NCI-H187 treated with DMSO at 0.1 percent for 48 hours (cell line): Measurements from ENCODE around the gene AKAP11.
"Not testable (repeated sequence)": the region's sequence is repeated elsewhere in the genome, so short reads cannot be mapped to it uniquely, and the experiment has no call there.

Source experiments
- DNase-seq: peaks from one replicate; lab custom pipeline; 2025; lab: John Stamatoyannopoulos, UW

AKAP11 gene, protein sequence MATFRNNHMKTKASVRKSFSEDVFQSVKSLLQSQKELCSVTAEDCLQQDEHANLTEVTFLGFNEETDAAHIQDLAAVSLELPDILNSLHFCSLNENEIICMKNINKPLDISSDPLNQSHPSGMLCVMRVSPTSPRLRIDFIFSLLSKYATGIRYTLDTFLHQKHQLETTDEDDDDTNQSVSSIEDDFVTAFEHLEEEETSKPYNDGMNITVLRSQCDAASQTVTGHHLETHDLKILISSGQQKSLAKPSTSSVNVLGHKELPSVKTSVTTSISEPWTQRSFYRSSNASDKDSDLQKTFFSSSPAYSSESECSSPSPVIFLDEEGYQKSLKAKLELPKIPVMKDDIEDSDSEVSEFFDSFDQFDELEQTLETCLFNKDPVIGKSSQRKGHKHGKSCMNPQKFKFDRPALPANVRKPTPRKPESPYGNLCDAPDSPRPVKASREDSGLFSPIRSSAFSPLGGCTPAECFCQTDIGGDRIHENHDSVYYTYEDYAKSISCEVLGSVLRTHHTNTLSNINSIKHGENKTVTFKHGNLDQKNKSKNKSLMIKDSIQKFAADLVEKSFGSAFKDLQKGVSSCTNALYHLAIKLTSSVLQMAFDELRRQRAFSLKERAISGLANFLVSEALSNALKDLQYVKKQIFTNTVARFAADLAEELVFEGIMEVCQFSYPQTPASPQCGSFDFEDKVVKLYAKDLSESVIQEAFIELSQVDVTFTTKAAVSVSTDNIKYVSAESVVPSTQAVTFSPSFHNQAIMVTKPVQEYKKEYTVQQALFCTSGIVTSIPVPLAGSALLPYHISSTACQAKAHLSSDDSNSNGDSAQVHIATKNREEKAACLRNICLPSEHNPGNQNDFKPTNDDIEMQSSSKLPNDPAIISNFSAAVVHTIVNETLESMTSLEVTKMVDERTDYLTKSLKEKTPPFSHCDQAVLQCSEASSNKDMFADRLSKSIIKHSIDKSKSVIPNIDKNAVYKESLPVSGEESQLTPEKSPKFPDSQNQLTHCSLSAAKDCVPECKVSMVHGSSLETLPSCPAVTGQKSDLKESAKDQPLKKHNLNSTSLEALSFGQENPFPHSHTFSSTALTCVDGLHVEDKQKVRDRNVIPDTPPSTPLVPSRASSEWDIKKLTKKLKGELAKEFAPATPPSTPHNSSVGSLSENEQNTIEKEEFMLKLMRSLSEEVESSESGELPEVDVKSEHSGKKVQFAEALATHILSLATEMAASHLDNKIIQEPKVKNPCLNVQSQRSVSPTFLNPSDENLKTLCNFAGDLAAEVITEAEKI (N-terminal part only)

DNA sequence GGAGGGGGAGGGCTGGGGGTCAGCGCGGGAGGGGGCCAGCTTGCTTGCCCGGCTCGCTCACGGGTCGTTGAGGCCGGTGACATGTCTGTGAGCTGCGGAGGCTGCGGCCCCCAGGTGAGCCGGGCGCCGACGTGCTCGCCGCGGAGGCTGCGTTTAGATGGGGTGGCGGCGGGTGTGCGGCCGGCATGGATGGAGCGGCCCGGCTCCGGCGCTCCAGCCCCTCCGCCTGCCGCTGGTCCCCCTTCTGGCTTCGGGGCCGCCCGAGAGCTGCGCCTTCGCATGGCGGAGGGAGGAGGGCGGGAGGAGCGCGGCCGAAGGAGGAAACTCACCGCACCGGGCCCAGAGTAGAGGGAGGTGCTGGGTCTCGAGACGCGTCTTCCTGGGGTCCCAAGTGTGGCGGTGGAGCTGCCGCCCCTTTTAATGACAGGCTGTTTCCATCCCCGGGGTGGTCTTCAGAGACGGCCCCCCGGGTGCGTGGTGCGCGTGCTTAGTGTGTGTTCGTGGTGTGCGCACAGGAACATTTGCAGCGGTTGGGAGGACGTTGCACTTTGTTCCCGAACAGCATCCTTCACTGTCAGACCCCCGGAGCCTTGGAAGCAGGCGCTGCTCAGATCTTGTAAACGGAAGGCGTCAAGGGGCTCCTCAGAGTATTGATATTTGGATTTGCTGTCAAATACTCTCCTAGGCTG lies at the start of gene AKAP11:
Gene AKAP11, plus strand, starts transcription at position 38 of the 689 bp plus-strand sequence. CDS start 14,197 bp downstream, outside the sequence.
- no peak for DNase-seq

DNA sequence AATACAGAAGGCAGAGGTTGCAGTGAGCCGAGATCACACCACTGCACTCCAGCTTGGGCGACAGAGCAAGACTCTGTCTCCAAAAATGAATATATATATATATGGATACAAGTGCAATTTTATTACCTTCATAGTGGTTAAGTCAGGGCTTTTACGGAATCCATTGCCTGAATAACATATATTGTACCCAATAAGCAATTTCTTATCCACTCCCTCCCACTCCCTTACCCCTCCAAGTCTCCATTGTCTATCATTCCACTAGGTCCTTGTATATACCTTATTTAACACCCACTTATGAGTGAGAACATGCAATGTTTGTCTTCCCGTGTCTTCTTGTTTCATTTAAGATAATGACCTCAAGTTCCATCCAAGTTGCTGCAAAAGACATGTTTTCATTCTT lies 48.3 kb upstream of the AKAP11 start:
- DNase-seq, result no peak

DNA sequence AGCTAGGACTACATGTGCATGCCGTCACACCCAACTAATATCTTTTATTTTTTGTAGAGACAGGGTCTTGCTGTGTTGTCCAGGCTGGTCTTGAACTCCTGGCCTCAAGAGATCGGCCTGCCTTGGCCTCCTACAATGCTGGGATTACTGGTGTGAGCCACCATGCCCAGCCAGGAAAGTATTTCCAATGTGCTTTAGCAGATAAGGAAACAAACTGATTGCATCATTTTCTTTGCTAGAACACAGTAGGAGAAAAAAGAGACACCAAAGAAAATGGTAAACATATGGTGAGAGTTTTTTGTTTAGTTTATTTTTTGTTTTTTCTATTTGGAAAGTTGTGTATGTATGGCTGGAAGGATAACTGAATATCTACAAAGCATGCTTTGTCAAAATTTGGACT lies 46.9 kb upstream of the AKAP11 start:
- DNase-seq, result no peak

DNA sequence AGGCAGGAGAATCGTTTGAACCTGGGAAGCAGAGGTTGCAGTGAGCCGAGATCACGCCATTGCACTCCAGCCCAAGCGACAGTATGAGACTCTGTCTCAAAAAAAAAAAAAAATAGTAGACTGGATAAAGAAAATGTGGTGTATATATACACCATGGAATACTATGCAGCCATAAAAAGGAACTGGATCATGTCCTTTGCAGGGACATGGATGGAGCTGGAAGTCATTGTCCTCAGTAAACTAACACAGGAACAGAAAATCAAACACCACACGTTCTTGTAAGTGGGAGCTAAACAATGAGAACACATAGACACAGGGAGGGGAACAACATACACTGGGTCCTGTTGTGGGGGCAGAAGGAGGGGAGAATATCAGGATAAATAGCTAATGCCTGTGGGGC lies 45.2 kb upstream of the AKAP11 start:
- not testable (repeated sequence) for DNase-seq

DNA sequence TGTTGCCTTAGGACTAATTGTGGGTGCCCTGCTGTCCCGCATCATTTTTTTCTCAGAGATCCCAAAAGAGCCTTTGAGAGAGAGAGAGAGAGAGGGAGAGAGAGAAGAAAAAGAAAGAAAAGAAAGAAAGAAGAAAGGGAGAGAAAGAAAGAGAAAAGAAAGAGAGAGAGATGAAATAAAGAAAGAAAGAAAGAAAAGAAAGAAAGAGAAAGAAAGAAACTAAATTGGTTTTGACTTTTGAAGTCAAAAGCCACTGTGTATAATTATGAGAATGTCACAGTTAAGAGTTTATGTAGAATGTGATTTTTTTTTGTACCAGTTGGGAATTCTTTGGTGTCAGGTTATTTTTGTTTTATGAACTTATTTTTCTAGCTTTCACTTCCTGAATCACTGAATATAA lies 43.4 kb upstream of the AKAP11 start:
- DNase-seq, result no peak

DNA sequence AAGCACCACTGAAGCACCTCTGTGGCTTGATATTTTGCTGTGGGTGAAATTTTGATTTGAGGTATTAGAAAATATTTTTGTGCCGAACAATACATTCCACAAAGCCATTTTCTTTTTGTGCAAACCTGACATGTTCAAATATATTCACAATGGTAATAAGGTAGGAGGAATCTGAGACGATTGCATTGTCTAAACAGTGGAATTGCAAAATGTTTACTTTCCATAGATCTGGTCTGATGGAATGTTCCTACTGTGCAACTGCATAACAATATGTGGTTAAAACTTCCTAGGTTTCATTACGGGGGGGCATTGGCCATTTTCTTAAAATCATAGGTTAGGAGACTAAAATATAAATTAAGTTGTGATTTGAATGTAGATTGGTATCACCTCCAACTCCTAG lies 42.7 kb upstream of the AKAP11 start:
- DNase-seq, result no peak

DNA sequence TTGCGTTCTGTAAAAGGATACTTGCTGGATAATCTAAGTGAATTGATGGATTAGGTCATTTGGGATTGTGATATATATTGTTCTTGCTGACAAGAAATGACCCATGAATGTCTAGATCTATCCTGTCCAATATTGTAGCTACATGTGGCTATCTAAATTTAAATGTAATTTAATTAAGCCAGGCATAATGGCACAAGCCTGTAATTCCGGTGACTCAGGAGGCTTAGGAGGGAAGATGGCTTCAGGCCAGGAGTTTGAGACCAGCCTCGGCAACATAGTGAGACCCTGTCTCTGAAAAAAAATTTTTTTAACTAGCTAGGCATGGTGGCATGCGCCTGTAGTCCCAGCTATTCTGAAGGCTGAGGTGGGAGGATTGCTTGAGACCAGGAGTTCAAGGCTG lies 39.3 kb upstream of the AKAP11 start:
- DNase-seq, result no peak

DNA sequence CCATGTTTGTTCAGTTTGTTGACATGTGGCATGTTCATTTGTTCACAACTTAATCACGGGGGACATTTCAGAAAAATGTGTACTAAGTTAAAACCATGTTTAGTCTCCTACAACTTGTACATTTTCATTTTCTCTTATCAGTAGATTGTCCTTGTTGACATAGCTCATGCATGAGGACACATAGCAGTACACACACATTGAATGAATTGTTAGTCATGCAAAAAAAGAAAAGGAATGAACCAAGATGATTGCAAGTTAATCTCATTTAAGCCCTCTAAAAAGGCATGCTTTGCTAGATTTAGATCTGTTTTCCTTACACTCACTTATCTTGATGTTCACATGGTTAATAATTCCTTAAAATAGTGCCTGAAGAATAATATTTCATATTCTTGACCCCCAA lies 38.2 kb upstream of the AKAP11 start:
- no peak for DNase-seq

DNA sequence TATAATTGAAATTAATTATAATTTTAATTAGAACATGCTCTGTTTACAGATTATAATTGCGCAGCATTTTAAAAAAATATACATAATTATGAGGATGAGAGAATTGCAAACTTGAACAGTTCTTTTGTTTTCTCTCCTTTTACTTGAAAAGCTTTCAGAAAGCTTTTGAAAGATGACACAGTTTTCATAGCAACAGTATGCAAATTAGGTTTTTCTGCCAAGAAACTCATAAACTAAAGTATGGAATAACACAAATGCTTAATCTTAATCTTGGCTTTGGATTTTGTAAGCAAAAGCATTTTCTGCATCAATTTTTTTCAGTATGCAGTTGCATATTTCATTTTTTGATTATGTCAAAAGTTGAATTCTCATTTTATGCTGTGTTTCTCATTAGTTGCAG lies 32.8 kb upstream of the AKAP11 start:
- DNase-seq, result no peak

DNA sequence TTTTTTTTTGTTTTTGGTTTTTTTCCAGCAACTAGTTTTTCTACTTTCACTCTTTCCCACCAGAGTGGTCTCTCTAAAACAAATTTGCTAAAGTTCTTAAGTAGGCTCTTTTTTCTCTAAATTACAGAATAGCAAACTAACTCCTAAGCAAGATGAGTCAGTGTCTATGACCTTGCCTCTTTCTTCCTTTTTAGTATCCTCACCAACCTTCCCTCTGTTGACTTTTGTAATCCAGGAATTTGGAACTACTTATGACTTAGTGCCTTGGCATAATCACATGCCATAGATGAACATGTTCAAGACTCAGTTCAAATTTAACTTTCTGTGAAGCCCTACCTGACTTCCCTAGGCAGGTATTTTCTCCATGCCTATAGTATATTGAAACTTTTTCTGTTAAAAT lies 32.3 kb upstream of the AKAP11 start:
- DNase-seq, result no peak

DNA sequence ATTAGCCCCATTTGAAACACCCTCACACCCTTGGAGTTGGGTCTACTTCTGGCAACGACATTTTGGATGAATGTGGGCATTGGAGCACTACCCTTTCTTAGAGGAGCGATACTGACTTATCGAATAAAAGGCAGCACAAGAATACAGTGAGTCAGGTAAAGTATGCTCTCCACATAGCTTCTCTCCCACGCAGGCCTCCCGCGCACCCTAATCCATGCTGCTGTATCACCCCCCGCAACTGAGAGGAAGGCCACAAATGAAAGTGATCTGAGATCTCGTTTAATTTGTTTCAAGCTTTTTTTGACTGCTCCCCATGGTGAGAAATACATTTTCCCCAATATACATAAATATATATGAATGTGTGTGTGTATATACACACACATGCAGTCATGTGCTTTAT lies 25.4 kb upstream of the AKAP11 start:
- DNase-seq, result no peak

DNA sequence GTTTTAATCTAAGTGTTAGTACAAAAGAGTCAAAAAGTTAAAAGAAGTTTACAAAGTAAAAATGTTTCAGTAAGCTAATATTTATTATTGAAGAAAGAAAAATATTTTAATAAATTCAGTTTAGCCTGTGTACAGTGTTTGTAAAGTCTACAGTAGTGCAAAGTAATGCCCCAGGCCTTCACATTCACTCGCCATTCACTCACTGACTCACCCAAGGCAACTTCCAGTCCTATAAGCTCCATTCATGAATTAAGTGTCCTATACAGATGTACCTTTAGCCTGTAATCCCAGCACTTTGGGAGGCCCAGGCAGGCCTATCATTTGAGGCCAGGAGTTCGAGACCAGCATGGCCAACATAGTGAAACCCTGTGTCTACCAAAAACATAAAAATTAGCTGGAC lies 24.1 kb upstream of the AKAP11 start:
- no peak for DNase-seq

DNA sequence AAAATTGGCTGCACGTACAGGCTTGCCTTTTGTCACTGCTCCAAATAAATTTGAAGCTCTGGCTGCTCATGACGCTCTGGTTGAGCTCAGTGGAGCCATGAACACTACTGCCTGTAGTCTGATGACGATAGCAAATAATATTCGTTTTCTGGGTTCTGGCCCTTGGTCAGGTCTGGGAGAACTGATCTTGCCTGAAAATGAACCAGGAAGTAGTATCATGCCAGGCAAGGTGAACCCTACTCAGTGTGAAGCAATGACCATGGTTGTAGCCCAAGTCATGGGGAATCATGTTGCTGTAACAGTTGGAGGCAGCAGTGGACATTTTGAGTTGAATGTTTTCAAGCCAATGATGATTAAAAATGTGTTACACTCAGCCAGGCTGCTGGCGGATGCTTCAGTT lies 16.1 kb upstream of the AKAP11 start:
- no peak for DNase-seq

DNA sequence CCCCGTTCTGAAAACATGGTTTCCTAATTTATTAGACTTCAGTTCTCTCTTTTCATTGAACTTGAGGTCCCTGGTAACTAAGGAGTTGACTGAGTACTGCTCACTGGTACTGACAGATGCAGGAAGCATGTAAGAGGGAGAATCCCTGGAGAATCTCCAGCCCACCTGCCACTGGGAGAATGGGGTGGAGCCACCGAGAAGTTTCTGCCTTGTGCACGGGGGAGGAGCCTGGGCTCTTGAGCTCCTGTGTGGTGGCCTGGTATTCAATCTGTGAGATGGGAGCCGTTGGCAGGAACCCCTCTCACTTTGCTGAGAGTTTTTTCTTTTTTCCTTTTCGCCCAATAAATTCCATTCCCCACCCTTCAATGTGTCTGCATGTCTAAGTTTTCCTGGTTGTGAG lies 13.2 kb upstream of the AKAP11 start:
- no peak for DNase-seq

DNA sequence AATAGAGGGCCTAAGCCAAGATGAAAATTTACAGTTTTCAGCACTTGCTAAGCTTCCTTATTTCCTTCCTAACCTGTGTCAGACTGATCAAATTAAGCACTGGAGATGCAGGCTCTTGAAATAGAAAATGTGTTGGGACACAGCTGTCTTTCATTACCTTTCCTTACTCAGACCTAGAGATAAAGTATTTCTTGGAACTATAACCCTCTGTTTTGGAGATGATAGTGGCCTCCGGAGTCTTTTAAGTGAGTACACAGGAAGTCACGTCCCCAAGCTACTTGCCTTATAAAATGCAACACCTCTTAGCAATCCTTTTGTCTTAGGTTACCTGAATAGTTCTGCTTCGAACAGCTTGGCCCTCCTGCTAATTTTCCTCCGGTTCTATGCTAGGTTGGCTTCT lies 12.4 kb upstream of the AKAP11 start:
- DNase-seq, result no peak

DNA sequence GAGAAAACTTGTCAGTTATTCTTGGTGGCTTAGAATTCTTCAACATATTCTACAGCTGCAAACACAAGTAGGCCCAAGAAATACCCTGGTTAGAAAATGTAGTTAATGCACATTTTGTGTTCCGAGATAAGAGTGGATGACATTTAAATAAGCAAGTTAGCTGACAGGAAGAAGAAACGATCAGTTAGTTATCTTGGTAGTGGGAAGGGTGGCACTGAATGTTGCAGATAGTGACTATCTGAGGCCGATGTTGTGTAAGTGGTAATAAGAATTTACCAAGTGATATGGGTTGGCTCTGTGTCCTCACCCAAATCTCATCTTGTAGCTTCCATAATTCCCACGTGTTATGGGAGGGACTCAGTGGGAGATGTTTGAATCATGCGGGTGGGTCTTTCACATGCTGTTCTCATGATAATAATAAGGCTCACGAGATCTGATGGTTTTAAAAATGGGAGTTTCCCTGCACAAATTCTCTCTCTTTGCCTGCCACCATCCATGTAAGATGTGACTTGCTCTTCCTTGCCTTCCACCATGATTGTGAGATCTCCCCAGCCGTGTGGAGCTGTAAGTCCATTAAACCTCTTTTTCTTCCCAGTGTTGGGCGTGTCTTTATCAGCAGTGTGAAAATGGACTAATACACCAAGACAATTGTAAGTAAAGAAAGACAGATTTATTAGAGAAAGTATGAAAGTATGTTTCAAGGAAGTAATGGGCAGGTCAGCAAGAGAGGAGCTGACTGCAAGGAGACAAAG lies 10.9 kb upstream of the AKAP11 start:
- no peak for DNase-seq

DNA sequence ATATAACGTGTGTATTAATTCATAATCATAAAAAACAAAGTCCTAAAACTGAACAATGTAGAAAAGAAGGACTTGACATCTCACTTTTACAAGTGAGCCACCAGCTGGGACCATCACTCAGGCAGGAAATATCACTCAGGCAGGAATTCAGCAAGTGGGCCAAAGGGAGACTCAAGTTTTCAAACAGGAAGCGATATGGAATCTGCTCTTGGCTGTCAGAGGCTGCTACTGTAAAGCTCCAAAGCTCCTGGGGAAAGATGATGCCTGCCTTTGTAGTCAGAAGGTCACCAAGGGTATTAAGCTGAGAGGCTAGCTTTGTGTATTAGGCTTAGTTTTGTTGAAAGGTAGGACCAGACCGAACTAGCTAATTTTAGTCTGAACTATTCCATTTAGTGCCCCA lies 5.5 kb upstream of the AKAP11 start:
- no peak for DNase-seq

DNA sequence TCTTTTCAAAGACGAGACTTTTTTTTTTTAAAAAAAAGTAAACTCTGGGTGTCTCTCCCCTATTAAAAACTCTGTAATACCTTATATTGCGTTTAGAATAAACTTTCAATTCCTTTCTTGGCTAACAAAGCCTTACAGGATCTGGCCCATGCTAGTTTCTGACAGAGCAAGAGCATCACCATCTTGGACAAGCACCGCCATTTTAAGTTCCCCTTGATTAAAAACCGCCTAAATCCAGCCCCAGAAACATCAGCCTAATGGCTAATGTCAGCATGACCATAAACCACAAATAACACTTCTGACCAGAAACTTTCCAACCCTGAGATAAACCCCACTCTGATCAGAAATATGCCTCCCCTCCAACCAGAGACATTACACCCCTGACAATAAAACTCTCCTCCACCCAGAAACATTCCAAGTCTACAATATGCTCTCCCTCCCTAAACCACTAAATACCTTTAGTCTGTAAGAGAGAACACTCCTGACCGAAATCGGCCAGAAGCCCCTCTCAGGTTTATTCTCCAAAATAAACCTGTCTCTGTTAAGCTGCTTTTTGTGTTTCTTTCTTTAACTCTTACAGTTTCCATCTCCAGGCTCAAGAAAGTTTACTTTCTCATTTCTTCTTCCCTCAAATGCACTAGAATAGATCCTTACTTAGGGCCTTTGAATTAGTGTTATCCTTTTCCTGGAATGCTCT lies 1.6 kb upstream of the AKAP11 start:
- no peak for DNase-seq

DNA sequence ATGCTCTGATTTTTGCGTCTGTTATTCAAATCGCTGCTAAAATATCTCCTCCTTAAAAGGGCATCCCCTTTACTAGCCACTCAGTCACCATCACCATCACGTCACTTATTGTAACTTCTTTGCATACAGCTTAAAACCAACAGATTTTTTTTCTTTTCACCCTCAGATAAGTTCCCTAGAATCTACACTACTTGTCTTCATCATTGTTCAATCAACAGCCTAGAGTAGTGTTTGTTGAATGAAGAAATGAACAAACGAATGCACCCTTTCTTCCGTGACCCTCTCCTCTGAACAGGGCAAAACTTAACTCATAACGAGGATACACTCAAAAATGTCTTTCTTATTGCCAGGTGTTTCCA lies 1.1 kb upstream of the AKAP11 start:
- no peak for DNase-seq

DNA sequence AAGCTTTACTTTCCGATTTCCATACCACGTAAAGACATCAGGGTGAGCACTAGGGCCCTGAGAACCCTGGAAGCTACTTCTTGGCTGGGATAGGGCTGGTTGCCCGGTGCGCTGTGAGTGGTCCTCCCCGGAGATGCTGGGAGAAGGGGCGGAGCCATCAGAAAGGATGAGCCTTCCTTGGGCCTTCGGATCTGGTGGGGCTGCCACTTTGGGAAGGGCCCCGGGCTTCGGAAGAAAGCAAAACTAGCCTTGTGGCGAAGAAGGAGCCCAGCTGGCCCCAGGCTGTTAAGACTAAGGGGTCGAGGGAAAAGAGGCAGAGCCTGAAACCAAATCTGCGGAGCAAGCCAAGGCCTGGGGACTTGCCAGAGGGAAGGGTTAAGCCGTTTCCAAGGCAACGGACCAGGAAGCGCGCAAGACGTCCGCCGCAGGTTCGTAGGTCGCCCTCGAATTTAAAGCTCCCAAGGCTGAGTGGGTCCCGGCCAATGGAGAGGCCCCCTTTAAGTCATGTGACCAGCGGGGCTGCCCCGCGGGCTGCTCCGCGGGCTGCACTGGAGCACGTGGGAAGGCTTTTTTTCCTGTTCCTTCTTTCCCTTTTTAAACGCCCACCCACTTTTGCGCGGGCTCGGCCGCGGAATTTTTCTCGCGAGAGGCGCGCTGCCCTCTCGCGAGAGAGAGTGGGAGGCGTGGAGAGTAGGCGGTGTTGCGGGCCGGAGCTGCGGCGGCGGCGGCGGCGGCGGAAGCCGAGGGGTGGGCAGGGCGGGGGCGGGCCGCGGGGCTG lies 426 bp upstream of the AKAP11 start:
- DNase-seq, result peak; percentile 76
